Neuronal stem cell (in vitro differentiated cells): ENCODE measurements around the gene DHX8.
"Not testable (repeated sequence)": the region's sequence is repeated elsewhere in the genome, so short reads cannot be mapped to it uniquely, and the experiment has no call there.

Source experiments
- DNase-seq: peaks from one replicate; pipeline ENCODE4 v3.0.0-alpha.2; 2013; ENCODE audit warnings: low spot score
- H2AFZ ChIP-seq: one replicate; pipeline ENCODE4 v1.6.1; 2013; ENCODE audit warnings: mild to moderate bottlenecking, low read length, inconsistent platforms
- H2AK5ac ChIP-seq: 2 replicates; pipeline ENCODE4 v1.6.1; 2013; ENCODE audit warnings: low read depth, mild to moderate bottlenecking, inconsistent platforms, low read length, moderate library complexity, mixed read lengths
- H2BK120ac ChIP-seq: 2 replicates; pipeline ENCODE4 v1.6.1; 2013; ENCODE audit warnings: low read depth, mild to moderate bottlenecking, inconsistent platforms, low read length, moderate library complexity, mixed read lengths
- H2BK12ac ChIP-seq: one replicate; pipeline ENCODE4 v1.6.1; 2013; ENCODE audit warnings: low read length, inconsistent platforms
- H2BK15ac ChIP-seq: 2 replicates; pipeline ENCODE4 v1.6.1; 2013; ENCODE audit warnings: mild to moderate bottlenecking, low read length, inconsistent platforms, mixed read lengths
- H2BK5ac ChIP-seq: one replicate; pipeline ENCODE4 v1.6.1; 2013; ENCODE audit warnings: inconsistent platforms, mild to moderate bottlenecking, low read length, moderate library complexity
- H3K14ac ChIP-seq: one replicate; pipeline ENCODE4 v1.6.1; 2013; ENCODE audit warnings: low read length, inconsistent platforms
- H3K18ac ChIP-seq: 2 replicates; pipeline ENCODE4 v1.6.1; 2013; ENCODE audit warnings: low read length, inconsistent platforms
- H3K23ac ChIP-seq: 2 replicates; pipeline ENCODE4 v1.6.1; 2013; ENCODE audit warnings: low read depth, mild to moderate bottlenecking, mixed read lengths, low read length, inconsistent platforms; ENCODE audit not compliant: poor library complexity
- H3K27ac ChIP-seq: replicated peaks from 3 replicates; pipeline ENCODE4 v1.5.1; 2013; ENCODE audit warnings: low read length, inconsistent platforms
- H3K27me3 ChIP-seq, 3 experiments: 2 replicates each; pipeline ENCODE4 v1.6.1; 2013; ENCODE audit warnings: low read length in 3 of 3, mild to moderate bottlenecking in 2 of 3, inconsistent platforms in 1 of 3, low read depth in 1 of 3, mixed read lengths in 1 of 3, moderate library complexity in 1 of 3; ENCODE audit not compliant: control insufficient read depth in 3 of 3, insufficient read depth in 3 of 3
- H3K36me3 ChIP-seq, 2 donors: replicated peaks in 1 of 2; 2 replicates each; pipeline ENCODE4 v1.6.1; 2013; ENCODE audit warnings: low read length in 2 of 2; ENCODE audit not compliant: control insufficient read depth in 2 of 2, insufficient read depth in 2 of 2
- H3K4ac ChIP-seq: 2 replicates; pipeline ENCODE4 v1.6.1; 2013; ENCODE audit warnings: inconsistent platforms, mild to moderate bottlenecking, low read length, moderate library complexity
- H3K4me1 ChIP-seq, 2 donors: 1 replicate in 1 of 2; 2 replicates in 1 of 2; pipeline ENCODE4 v1.6.1; 2013; ENCODE audit warnings: low read length in 2 of 2, low read depth in 1 of 2; ENCODE audit not compliant: control insufficient read depth in 2 of 2, insufficient read depth in 1 of 2
- H3K4me2 ChIP-seq: one replicate; pipeline ENCODE4 v1.6.1; 2013; ENCODE audit warnings: mild to moderate bottlenecking, low read length, inconsistent platforms; ENCODE audit not compliant: insufficient read depth, poor library complexity, severe bottlenecking
- H3K4me3 ChIP-seq, 2 donors: 2 replicates each; pipeline ENCODE4 v1.5.1; 2013; ENCODE audit warnings: low read length in 2 of 2, mild to moderate bottlenecking in 2 of 2, inconsistent platforms in 1 of 2, moderate library complexity in 1 of 2
- H3K79me1 ChIP-seq: one replicate; pipeline ENCODE4 v1.6.1; 2013; ENCODE audit warnings: low read depth, mild to moderate bottlenecking, inconsistent platforms, low read length, moderate library complexity
- H3K9ac ChIP-seq: one replicate; pipeline ENCODE4 v1.6.1; 2013; ENCODE audit warnings: mild to moderate bottlenecking, low read depth, low read length, inconsistent platforms; ENCODE audit not compliant: poor library complexity
- H3K9me3 ChIP-seq, 2 donors: replicated peaks in 1 of 2; 2 replicates each; pipeline versions ENCODE3 to v1.6.1; 2013; ENCODE audit warnings: low read length in 2 of 2, mild to moderate bottlenecking in 2 of 2, inconsistent platforms in 1 of 2, low read depth in 1 of 2, mixed read lengths in 1 of 2, moderate library complexity in 1 of 2; ENCODE audit not compliant: control insufficient read depth in 2 of 2, insufficient read depth in 1 of 2
- H4K8ac ChIP-seq: one replicate; pipeline ENCODE4 v1.6.1; 2013; ENCODE audit warnings: low read depth, mild to moderate bottlenecking, inconsistent platforms, low read length, moderate library complexity
- H4K91ac ChIP-seq: one replicate; pipeline ENCODE4 v1.6.1; 2013; ENCODE audit warnings: low read length, low read depth, mild to moderate bottlenecking, inconsistent platforms; ENCODE audit not compliant: poor library complexity
- WGBS, 2 donors: extraction: QIAGEN DNeasy Blood & Tissue Kit; methylation state at CpG; one replicate each; pipeline ENCODE4 v1.1.7; 2013; ENCODE audit warnings: missing lambda C conversion rate in 2 of 2, mixed read lengths in 1 of 2; ENCODE audit not compliant: insufficient read length in 2 of 2, insufficient replicate concordance in 1 of 2; ENCODE audit errors: extremely low coverage in 2 of 2; 5-methylcytosine and 5-hydroxymethylcytosine counted together

The DHX8 gene

GRCh38 chr17:43511199-43511598 lies 27.4 kb downstream of the DHX8 start:
- H3K9ac ChIP-seq, H3K79me1 ChIP-seq, H4K8ac ChIP-seq, H2BK12ac ChIP-seq, H2BK120ac ChIP-seq, H3K23ac ChIP-seq, H2BK15ac ChIP-seq, H3K27ac ChIP-seq, H3K9me3 ChIP-seq, H3K14ac ChIP-seq, H3K18ac ChIP-seq, H3K4me1 ChIP-seq, H2AK5ac ChIP-seq, H2BK5ac ChIP-seq, H4K91ac ChIP-seq, DNase-seq, H3K4me2 ChIP-seq, H2AFZ ChIP-seq, H3K27me3 ChIP-seq, H3K4ac ChIP-seq, H3K4me3 ChIP-seq: not testable (repeated sequence)
- WGBS, 2 donors, result no CpG with 5 or more reads among the region's 3 CpGs
- peaks cover 28 to 92% of the 10 kb centered on the region in 2 donors for H3K36me3 ChIP-seq

GRCh38 chr17:43515656-43516055 lies 31.9 kb downstream of the DHX8 start:
- peaks cover 30 to 94% of the 10 kb centered on the region in 2 donors for H3K36me3 ChIP-seq
- no peak overlapping the region for H3K4me3 ChIP-seq
- no peaks in the 10 kb centered on the region for H3K9me3 ChIP-seq
- no peak for DNase-seq
- H3K23ac ChIP-seq, result no peak overlapping the region
- WGBS, 2 donors, result no CpG with 5 or more reads among the region's 1 CpG
- H3K27ac ChIP-seq, result no peak overlapping the region
- H3K79me1 ChIP-seq, result no peaks in the 10 kb centered on the region
- no peak overlapping the region for H2AK5ac ChIP-seq
- H3K9ac ChIP-seq, result no peak overlapping the region
- H4K8ac ChIP-seq, result no peak overlapping the region
- no peak overlapping the region for H2BK5ac ChIP-seq
- H2BK12ac ChIP-seq, result no peak overlapping the region
- H2BK120ac ChIP-seq, result no peak overlapping the region
- H2BK15ac ChIP-seq, result no peak overlapping the region
- no peak overlapping the region for H3K4me2 ChIP-seq
- H4K91ac ChIP-seq, result no peak overlapping the region
- H3K4ac ChIP-seq, result no peak overlapping the region
- H3K18ac ChIP-seq, result no peak overlapping the region
- no peaks in the 10 kb centered on the region for H3K27me3 ChIP-seq
- no peak overlapping the region for H3K14ac ChIP-seq
- no peak overlapping the region for H2AFZ ChIP-seq
- no peaks in the 10 kb centered on the region for H3K4me1 ChIP-seq

- Histone ChIP-seq H3K36me3 (peaks cover 38 to 93% of the 10 kb centered on the region in 2 donors), H3K27ac (no peak overlapping the region), H2AFZ (no peak overlapping the region), H2AK5ac (no peak overlapping the region), H2BK120ac (no peak overlapping the region), H3K4me3 (no peak overlapping the region), H3K18ac (no peak overlapping the region), H3K27me3 (no peaks in the 10 kb centered on the region), H2BK5ac (no peak overlapping the region), H4K8ac (no peak overlapping the region), H3K4me1 (no peaks in the 10 kb centered on the region), H3K79me1 (no peaks in the 10 kb centered on the region), H4K91ac (no peak overlapping the region), H3K23ac (no peak overlapping the region), H3K4ac (no peak overlapping the region), H2BK15ac (no peak overlapping the region), H3K9ac (no peak overlapping the region), H3K14ac (no peak overlapping the region), H2BK12ac (no peak overlapping the region), H3K9me3 (no peaks in the 10 kb centered on the region), H3K4me2 (no peak overlapping the region)
- no CpG with 5 or more reads among the region's 6 CpGs for WGBS, 2 donors
- DNase-seq, result no peak
Observed at GRCh38 chr17:43517161-43517560, 33.4 kb downstream of the DHX8 start.

- peaks cover 35 to 92% of the 10 kb centered on the region in 2 donors for H3K36me3 ChIP-seq
- no peak overlapping the region for H4K8ac ChIP-seq
- no peak overlapping the region for H3K27ac ChIP-seq
- no peaks in the 10 kb centered on the region for H3K9me3 ChIP-seq
- H3K27me3 ChIP-seq, result no peaks in the 10 kb centered on the region
- H3K23ac ChIP-seq, result no peak overlapping the region
- H2BK15ac ChIP-seq, result no peak overlapping the region
- H3K4ac ChIP-seq, result no peak overlapping the region
- H2AK5ac ChIP-seq, result no peak overlapping the region
- DNase-seq, result no peak
- H2BK120ac ChIP-seq, result no peak overlapping the region
- H2BK12ac ChIP-seq, result no peak overlapping the region
- no peak overlapping the region for H3K4me3 ChIP-seq
- H3K18ac ChIP-seq, result no peak overlapping the region
- H4K91ac ChIP-seq, result no peak overlapping the region
- WGBS, 2 donors, result no CpG with 5 or more reads among the region's 8 CpGs
- H3K4me2 ChIP-seq, result no peak overlapping the region
- no peak overlapping the region for H3K9ac ChIP-seq
- H3K4me1 ChIP-seq, result no peaks in the 10 kb centered on the region
- no peaks in the 10 kb centered on the region for H3K79me1 ChIP-seq
- H3K14ac ChIP-seq, result no peak overlapping the region
- H2BK5ac ChIP-seq, result no peak overlapping the region
- no peak overlapping the region for H2AFZ ChIP-seq
Observed at GRCh38 chr17:43517615-43518386, 34.0 kb downstream of the DHX8 start.
